Measurements from ENCODE around the gene GRIN1. TPM values are rescaled to one million over a fixed set of nuclear protein-coding genes. Genes with fewer than 3 reads are reported as not detected.
A peak's percentile ranks its signal among the peaks of the same experiment; 100 is the strongest.

The GRIN1 gene
- total and polyA plus RNA-seq, 2 experiments from 2014 or later: not detected

GRCh38 chr9:137150617-137151457 is 11.9 kb downstream of the GRIN1 start:
- Histone ChIP-seq H3K9me3 (ENCODE audit: low read depth) (no peaks in the 10 kb centered on the region), H2AFZ (no peak overlapping the region), H3K36me3 (replicated peaks; ENCODE audit: insufficient read depth, low read depth) (no peaks in the 10 kb centered on the region), H3K4me3 (no peak overlapping the region), H3K9me2 (replicated peaks; ENCODE audit: insufficient read depth) (no peaks in the 10 kb centered on the region), H3K79me2 (no peaks in the 10 kb centered on the region), H3K4me2 (no peak overlapping the region), H3K27me3 (peaks cover 9% of the 10 kb centered on the region), H3K27ac (no peak overlapping the region), H3K4me1 (ENCODE audit: insufficient read depth) (no peaks in the 10 kb centered on the region), H4K20me1 (ENCODE audit: insufficient read depth, poor library complexity, severe bottlenecking) (no peaks in the 10 kb centered on the region)
- 72% methylated on average over 15 of the region's 34 CpGs for WGBS (ENCODE audit: low lambda C conversion rate, missing lambda C conversion rate)
- TF ChIP-seq CTCF (IDR thresholded peaks at IDR 0.05; ENCODE audit: poor library complexity): no peak
- no peak for TF ChIP-seq EZH2phosphoT487 (IDR thresholded peaks at IDR 0.05; ENCODE audit: low read depth, severe bottlenecking, unreplicated experiment)
- TF ChIP-seq EZH2 (IDR thresholded peaks at IDR 0.05; ENCODE audit: borderline replicate concordance): no peak
- DNase-seq (ENCODE audit: low spot score): no peak

GRCh38 chr9:137152844-137153405 is 14.0 kb downstream of the GRIN1 start:
- Histone ChIP-seq H3K9me2 (replicated peaks; ENCODE audit: insufficient read depth) (no peaks in the 10 kb centered on the region), H3K9me3 (ENCODE audit: low read depth) (no peaks in the 10 kb centered on the region), H3K27ac (no peak overlapping the region), H3K4me1 (ENCODE audit: insufficient read depth) (no peaks in the 10 kb centered on the region), H2AFZ (no peak overlapping the region), H3K27me3 (peaks cover 26% of the 10 kb centered on the region), H3K36me3 (replicated peaks; ENCODE audit: insufficient read depth, low read depth) (no peaks in the 10 kb centered on the region), H3K79me2 (no peaks in the 10 kb centered on the region), H3K4me3 (no peak overlapping the region), H4K20me1 (ENCODE audit: insufficient read depth, poor library complexity, severe bottlenecking) (no peaks in the 10 kb centered on the region), H3K4me2 (no peak overlapping the region)
- 94% methylated on average over 7 of the region's 7 CpGs for WGBS (ENCODE audit: low lambda C conversion rate, missing lambda C conversion rate)
- DNase-seq (ENCODE audit: low spot score): no peak
- no peak for TF ChIP-seq EZH2 (IDR thresholded peaks at IDR 0.05; ENCODE audit: borderline replicate concordance)
- TF ChIP-seq EZH2phosphoT487 (IDR thresholded peaks at IDR 0.05; ENCODE audit: low read depth, severe bottlenecking, unreplicated experiment): no peak
- TF ChIP-seq CTCF (IDR thresholded peaks at IDR 0.05; ENCODE audit: poor library complexity): no peak

- H3K4me1 ChIP-seq (ENCODE audit: insufficient read depth): no peaks in the 10 kb centered on the region
- 25% methylated on average over 57 of the region's 65 CpGs for WGBS (ENCODE audit: low lambda C conversion rate, missing lambda C conversion rate)
- H3K27ac ChIP-seq: no peak overlapping the region
- H3K9me2 ChIP-seq (replicated peaks; ENCODE audit: insufficient read depth): no peaks in the 10 kb centered on the region
- DNase-seq (ENCODE audit: low spot score): peak; percentile 37
- H3K4me3 ChIP-seq: no peak overlapping the region
- no peak overlapping the region for H2AFZ ChIP-seq
- no peaks in the 10 kb centered on the region for H3K79me2 ChIP-seq
- no peaks in the 10 kb centered on the region for H4K20me1 ChIP-seq (ENCODE audit: insufficient read depth, poor library complexity, severe bottlenecking)
- H3K9me3 ChIP-seq (ENCODE audit: low read depth): no peaks in the 10 kb centered on the region
- TF ChIP-seq EZH2 (IDR thresholded peaks at IDR 0.05; ENCODE audit: borderline replicate concordance): no peak
- no peak for TF ChIP-seq CTCF (IDR thresholded peaks at IDR 0.05; ENCODE audit: poor library complexity)
- no peak for TF ChIP-seq EZH2phosphoT487 (IDR thresholded peaks at IDR 0.05; ENCODE audit: low read depth, severe bottlenecking, unreplicated experiment)
- H3K36me3 ChIP-seq (replicated peaks; ENCODE audit: insufficient read depth, low read depth): no peaks in the 10 kb centered on the region
- peak overlapping the region; percentile 53 for H3K4me2 ChIP-seq
- peaks cover 64% of the 10 kb centered on the region for H3K27me3 ChIP-seq
Observed at GRCh38 chr9:137156567-137157375, 17.8 kb downstream of the GRIN1 start.

Data from hepatocyte (in vitro differentiated cells).